Endothelial cell of umbilical vein (primary cell): ENCODE measurements around the gene AMFR.
A peak's percentile ranks its signal among the peaks of the same experiment; 100 is the strongest.

Source experiments
- GATA2 ChIP-seq: IDR thresholded peaks from 2 replicates; pipeline ENCODE4 v1.7.0; 2011; ENCODE audit warnings: low read depth, mild to moderate bottlenecking, moderate library complexity, mixed read lengths, low read length; ENCODE audit not compliant: insufficient read length, insufficient read depth
- POLR2A ChIP-seq: IDR thresholded peaks from 2 replicates; pipeline ENCODE4 v1.6.1; 2012; ENCODE audit warnings: low read depth, mild to moderate bottlenecking, control low read depth, low read length
- POLR2AphosphoS5 ChIP-seq: IDR thresholded peaks from 2 replicates; pipeline ENCODE4 v1.6.1; 2012; ENCODE audit warnings: low read depth, mild to moderate bottlenecking, control low read depth, low read length, moderate library complexity; ENCODE audit not compliant: insufficient read depth
- TF ChIP-seq, protein P1 (sequence below), 2 donors: IDR thresholded peaks; 1 replicate in 1 of 2; 2 replicates in 1 of 2; pipeline ENCODE4 v1.5.1; 2011; ENCODE audit warnings: low read length in 2 of 2, mild to moderate bottlenecking in 2 of 2, moderate library complexity in 2 of 2, control low read depth in 1 of 2, inconsistent platforms in 1 of 2, low read depth in 1 of 2; ENCODE audit not compliant: insufficient read depth in 1 of 2; ENCODE audit errors: extremely low read depth in 1 of 2

DNA sequence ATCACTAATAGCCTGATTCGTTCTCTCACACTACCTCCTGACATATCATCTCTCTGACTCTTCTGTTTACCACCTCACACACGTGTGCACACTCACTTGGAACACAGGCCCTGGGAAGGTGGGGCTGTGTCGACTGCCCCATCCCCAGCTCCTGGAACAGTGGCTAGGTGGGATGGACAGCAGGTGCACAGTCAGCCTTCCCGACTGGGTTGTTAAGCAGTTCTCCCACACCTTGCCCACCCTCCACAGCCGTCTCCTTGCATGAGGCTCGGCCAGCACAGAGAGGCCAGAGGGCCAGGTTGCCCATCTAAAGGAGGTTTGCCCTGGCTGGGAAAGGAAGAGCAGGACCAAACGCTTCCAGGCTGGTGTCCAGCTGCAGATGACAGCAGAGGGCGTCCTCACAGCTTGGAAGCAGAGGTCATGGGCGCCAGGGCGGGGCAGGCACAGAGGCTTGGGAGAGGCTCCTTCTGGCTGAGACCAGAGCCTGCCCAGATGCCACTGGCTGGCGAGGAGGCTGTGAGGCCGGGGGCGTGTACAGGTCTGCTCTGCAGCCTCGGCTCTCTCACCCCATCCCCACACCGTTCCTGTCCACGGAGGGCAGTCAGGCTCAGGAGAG, 92.8 kb downstream of the AMFR start:
- TF ChIP-seq, protein P1, sequence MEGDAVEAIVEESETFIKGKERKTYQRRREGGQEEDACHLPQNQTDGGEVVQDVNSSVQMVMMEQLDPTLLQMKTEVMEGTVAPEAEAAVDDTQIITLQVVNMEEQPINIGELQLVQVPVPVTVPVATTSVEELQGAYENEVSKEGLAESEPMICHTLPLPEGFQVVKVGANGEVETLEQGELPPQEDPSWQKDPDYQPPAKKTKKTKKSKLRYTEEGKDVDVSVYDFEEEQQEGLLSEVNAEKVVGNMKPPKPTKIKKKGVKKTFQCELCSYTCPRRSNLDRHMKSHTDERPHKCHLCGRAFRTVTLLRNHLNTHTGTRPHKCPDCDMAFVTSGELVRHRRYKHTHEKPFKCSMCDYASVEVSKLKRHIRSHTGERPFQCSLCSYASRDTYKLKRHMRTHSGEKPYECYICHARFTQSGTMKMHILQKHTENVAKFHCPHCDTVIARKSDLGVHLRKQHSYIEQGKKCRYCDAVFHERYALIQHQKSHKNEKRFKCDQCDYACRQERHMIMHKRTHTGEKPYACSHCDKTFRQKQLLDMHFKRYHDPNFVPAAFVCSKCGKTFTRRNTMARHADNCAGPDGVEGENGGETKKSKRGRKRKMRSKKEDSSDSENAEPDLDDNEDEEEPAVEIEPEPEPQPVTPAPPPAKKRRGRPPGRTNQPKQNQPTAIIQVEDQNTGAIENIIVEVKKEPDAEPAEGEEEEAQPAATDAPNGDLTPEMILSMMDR (IDR thresholded peaks at IDR 0.05; ENCODE audit: extremely low read depth in 1 of 2, insufficient read depth in 1 of 2, low read depth in 1 of 2, low read length in 2 of 2) = peak in 1 of 2 donors; percentile 60
- TF ChIP-seq POLR2A (no peak), GATA2 (no peak), POLR2AphosphoS5 (no peak)
